Middle frontal gyrus (tissue), 1 donor: ENCODE measurements around the gene GLIS2.
A peak's percentile ranks its signal among the peaks of the same experiment; 100 is the strongest.

Experiments used
- DNase-seq: peaks from one replicate; pipeline ENCODE4 v3.0.0-alpha.2; 2015; ENCODE audit warnings: low spot score; ENCODE audit errors: extremely low spot score

GLIS2 gene

DNA sequence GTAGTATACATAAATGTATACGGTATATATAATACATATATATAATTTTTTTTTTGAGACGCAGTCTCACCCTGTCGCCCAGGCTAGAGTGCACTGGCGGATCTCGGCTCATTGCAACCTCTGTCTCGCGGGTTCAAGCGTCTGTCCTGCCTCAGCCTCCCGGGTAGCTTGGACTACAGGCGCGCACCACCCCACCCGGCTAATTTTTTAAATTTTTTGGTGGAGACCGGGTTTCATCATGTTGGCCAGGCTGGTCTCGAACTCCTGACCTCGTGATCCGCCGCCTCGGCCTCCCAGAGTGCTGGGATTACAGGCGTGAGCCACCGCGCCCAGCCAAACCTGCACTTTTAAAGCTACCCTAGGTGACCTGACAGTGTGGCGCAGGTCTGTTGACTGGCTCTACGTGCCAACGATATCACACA, 34.5 kb downstream of the GLIS2 start:
- DNase-seq, result no peak

DNA sequence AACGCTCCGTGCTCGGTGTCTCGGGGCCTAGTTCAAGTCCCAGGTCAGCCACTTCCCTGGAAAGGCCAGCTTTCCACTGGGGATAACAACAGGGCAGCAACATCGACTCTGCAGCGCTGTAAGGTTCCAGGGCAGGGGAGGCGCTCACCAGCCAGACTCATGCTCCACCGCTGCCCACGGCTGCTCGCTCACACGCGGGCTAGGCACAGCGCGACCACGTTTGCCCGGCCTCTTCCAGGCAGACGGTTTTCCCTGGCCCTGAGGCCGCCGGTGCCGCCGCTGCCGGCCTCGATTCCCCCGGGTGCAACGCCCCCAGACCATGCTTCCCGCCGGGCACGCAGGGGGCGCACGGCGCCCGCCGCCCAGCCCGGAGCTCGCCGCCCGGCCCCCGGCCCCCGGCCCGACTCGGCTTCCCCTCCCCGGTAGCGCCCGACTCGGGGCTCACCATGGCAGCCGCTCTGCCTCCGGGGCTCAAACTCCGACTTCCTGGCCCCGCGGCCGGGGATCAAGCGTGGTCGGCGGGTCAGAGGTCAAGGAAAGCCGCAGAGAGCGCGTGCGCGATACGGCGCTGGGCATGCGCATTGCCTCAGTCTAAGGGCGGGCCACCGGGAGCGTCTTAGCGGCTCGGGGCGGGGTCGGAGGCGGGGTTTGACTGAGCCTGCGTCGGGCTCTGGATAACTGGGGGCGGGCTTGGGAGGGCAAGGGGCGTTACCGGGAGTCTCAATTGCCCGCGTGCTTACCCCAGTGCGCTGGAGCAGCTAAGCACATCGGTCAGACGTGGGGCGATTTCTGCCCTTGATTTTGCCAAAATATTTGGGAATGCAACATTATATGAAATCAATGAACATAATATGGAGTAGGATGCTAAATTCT, 35.2 kb downstream of the GLIS2 start, which contains the start of gene PAM16:
Gene PAM16 (minus strand): TSS at position 535 of the 873 bp plus-strand sequence. CDS start 87 bp downstream, at position 448.
- peak; percentile 87 for DNase-seq

DNA sequence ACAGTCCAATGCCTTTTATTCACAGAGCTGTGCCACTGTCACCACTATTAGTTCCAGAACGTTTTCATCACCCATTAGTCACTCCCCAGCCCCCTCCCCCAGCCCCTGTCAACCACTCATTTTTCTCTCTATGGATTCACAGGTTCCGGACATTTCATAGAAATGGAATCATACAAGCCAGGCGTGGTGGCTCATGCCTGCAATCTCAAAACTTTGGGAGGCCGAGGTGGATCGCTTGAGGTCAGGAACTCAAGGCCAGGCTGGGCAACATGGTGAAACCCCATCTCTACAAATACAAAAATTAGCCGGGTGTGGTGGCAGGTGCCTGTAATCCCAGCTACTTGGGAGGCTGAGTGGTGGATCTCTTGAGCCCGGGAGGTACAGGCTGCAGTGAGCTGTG, 36.0 kb downstream of the GLIS2 start:
- DNase-seq, result no peak

DNA sequence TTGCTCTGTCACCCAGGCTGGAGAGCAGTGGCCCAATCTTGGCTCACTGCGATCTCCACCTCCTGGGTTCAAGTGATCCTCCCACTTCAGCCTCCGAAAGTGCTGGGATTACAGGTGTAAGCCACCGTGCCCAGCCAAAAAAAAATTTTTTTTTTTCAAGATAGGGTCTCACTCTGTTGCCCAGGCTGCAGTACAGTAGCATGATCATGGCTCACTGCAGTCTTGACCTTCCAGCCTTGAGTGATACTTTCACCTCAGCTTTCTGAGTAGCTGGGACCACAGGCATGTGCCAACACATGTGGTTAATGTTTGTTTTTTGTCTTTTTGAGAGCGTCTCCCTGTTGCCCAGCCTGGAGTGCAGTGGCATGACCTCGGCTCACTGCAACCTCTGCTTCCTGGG, 37.0 kb downstream of the GLIS2 start:
- no peak for DNase-seq

DNA sequence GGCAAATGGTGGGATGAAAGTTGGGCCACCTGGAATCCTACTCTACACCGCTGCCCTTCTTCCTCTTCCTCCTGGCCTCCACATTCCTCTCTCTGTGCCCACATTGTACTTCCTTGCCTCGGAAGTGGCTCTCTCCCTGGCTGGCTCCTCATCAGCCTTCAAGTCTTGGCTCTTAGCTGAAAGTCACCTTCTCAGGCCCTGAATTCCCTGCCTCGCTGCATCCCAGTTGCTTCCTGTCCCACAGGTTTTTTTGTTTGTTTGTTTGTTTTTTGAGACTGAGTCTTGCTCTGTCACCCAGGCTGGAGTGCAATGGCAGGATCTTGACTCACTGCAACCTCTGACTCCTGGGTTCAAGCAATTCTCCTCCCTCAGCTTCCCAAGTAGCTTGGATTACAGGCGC, 37.8 kb downstream of the GLIS2 start:
- DNase-seq, result no peak

DNA sequence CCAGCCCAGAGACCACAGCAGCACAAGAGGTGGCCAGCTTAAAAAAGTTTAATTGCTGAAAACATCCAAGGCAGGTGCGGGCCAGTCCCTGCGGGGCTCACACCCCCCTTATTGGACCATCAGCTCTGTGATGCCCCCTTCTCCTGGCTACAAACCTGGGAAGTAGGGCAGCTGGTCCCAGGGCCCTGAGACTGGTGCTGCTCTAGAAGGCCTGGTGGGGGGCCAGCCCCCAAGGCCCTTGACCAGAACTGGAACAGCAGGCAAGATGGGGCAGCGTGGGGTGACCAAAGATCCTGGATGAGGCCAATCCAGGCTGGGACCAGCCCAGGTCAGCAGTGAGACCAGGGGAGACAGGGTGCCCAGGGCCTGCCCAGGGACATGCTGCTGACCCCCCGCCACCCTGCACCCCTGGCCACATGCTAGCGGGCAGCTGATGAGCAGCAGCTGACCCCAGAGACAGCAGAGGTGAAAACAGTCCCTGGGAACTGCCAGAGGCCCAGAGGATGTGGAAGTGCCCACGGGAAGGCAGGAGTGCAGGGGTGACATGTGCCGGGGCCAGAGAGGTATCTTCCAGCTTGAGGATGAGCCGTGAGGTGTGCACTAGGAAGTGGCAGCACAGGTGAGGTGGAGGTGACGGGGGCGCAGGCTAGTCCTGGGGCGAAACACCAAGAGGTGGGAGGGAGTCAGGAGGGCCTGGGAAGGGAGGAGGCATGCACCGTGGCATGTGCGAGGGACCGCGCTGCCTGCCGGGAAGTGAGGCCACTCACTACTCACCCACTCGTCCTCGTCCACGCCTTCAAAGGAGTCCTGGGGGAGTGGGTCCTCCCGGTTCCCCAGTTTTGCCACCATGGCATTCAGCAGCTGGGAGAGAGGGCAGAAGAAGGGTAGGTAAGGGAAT, 38.9 kb downstream of the GLIS2 start:
- DNase-seq, result no peak

DNA sequence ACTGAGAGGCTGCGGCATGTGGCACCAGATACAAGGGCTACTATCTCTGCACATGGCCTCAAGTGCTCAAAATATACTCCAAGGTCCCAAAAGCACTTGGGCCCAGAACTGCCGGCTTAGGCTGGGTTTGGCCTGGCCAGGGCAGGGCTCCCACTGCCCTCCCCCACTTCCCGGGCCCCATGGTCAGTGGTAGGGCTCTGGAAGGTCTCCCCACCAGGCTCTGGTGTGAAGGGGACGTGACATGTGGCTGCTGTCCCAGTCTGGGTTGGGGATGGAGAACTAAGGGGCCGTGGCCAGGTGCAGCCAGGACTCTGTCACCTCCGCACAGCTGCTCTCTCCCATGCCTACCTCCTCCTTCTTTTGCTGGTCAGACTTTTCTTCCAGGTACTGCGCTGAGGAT, 41.0 kb downstream of the GLIS2 start:
- no peak for DNase-seq

DNA sequence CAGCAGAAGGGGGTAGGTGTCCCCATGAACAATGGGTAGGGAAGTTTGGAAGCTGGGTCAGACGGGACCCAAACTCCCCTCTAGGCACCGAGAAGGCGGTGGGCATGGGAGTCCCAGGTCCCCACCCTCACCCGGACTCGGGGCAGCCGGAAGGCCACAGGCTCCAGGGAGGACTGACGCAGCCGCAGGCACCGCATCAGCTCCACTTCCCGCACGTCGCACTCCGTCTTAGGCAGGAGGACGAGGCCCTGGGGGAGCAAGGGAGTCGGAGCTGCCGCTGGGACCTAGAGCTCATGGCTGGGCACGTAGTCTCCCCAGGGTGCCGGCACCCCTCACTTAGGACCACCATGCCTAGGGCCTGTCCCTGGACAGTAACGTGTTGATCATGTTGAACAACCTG, 42.4 kb downstream of the GLIS2 start:
- no peak for DNase-seq

DNA sequence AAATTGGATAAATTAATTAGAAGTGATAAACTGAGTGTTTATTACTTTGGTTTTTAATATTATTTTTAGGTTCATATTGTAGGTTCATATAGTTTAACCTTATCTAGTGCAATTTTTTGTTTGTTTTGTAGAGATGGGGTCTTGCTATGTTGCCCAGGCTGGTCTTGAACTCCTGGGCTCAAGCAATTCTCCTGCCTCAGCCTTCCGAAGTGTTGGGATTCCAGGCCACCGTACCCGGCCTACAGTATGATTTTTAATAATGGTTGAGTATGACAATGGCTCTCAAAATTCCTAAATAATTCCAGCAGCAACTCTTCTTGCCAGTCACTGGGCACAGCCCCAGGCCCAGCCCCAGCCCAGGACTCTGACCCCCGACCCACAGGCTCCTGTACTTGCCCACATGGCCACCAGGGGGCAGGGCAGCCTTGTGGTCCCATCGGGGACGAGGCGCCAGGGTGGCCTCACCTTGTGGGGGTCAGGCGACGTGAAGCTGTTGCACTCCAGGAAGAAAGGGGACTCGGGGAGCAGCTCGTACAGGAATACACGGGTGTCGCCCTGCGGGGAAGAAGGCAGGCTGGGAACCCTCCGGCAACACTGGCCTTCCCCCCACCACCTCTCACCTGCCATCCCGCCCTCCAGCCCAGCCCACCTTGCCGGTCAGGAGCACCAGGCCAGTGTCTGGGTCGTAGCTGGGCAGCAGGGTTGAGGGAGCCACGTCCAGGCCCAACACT, 43.1 kb downstream of the GLIS2 start:
- DNase-seq, result no peak

DNA sequence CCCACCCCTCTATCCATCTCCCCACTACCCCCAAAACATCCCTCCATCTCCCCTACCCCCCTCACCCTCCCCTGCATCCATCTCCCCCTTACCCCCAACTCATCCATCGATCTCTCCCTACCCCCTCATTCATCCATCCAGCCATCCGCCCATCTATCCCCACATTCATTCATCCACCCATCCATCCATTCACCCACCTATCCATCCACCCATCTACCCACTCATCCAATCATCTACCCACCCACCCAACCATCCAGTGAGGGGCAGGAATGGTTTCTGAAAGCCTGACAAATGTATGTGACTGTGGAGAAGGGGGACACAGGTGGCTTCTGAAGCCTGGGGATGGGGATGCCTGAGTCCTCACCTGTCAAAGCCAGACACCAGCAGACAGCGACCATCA, 44.0 kb downstream of the GLIS2 start:
- DNase-seq, result no peak

DNA sequence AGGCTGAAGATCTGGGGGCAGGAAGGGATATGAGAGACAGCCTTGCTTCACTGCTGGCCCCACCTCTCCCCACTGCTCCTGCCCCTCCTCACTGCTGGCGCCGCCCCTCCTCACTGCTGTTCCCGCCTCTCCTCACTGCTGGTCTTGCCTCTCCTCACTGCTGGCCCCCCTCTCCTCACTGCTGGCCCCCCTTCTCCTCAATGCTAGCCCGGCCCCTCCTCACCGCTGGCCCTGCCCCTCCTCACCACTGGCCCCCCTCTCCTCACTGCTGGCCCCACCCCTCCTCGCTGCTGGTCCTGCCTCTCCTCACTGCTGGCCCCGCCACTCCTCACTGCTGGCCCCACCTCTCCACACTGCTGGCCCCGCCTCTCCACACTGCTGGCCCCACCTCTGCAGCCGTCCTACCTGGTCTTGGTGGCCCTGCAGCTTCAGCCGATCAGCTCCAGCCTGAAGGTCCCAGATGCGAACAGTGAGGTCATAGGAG, 44.7 kb downstream of the GLIS2 start:
- DNase-seq, result no peak

DNA sequence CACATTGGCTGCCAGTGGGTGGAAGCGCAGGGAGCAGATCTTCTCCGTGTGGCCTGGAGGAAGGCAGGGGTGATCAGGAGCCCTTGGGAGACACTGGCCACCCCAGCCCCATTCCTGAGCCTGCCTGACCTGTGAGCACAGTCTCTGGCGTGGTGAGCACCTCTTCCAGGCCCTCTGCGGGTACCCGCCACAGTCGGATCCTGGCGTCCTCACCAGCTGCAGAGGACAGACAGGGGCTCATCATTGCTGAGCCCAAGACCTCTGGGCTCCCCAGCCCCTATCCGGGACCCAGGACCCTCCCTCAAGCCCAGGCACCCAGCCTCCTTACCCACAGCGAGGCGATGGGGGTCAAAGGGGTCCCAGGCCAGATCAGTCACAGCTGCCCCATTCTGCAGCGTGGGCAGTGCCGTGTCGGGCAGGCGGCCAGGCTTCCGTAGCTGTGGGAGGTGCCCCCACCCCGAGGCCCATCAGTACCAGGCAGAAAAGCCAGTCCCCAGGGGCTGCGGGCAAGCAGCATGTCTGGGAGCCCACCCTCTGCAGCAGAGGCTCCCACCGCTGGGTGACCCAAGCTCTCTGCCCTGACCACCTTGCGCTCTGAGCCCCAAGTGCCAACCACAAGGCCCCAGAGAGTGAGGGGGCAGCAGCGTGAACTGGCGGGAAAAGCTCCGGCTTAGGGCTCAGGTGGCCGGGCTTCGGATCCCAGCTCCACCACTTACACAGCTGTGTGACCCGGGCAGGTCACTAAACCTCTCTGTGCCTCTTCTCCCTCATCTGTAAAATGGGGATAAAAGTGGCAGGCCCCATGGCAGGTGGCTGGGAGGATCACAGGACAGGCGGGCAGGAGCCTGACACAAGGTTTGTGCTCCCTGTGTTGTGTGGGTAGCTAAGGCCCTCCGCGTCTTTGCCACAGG, 45.4 kb downstream of the GLIS2 start:
- DNase-seq, result no peak

DNA sequence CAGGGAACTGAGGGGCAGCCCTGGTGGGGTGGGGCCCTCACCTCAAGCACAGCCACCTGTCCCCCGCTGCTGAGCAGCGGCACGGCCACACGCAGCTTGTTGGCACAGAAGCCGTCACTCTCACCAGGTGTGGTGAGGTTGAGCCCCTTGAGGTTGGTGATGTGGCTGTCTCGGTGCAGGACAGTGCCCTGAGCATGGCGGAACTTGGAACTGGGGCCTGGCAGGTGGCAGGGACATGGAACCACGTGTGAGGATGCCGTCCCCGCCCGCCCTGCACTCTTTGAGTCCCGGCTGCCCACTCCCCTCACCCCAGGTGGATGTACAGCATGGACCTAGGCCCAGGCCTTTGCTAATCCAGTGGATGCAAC, 46.1 kb downstream of the GLIS2 start:
- no peak for DNase-seq

DNA sequence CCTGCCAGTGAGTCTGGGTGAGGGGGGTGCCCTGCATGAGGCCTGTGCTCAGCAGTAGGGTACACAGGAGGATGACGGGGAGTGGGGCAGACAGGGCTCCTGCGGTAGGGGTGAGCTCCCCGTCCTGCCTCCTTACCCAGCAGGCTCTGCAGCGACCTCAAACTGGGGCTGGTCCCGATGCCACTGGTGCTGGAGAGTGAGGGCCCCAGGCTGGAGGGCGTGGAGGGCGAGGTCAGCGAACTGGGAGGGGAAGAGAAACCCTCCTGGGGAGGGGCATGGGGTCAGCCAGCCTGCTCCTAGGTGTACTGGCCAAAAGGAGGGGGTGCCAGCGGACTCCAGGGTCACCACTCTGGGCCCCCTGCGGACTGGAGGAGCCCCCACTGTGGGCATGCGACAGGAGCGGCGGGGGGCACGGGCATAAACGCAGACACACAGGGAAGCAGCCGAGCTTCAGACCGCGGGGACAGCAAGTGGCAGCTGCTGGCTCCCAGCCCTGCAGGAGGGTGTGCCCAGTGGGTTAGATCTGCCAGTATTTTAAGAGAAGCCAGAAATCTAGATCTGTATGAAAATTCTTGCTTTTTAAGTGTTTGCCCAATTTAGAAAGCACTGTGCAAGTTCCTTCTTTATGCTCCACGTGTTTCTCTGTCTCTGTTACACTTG, 46.7 kb downstream of the GLIS2 start:
- DNase-seq, result peak; percentile 43

DNA sequence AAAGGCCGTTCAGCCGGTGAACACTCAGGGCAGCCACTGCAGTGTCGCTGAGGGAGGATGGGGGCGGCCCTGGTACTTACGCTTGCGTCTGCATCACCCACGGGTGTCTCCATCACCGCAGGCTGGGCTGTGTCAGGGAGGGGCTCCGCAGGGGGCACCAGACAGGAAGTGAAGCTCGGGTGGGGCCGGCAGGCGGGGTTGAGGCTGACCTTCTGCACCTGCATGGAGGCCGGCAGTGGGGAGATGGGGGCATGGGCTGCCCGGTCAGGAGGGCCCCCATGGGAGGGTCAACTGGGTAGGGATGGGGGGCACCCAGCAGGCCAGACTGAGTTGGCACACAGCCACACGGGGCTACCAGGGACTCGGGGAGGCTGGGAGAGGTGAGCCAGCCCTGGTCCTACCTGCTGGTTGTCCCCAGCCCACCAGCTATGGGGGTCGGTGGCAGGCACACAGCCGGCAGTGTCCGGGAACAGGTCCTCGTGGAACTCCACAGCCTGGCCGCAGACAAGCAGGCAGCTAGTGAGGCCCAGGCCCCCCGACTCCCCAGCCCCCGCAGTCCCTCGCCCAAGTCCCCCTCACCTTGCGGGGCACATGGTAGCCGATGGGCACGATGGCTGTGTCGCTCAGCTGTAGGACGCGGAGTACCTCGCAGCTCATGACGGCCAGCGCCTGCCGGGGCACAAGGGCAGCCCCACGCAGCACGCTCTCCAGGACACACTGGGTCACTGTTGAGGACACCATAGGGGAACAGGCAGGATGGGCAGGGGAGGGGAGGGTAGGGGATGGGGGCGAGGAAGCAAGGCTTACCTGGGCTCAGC, 48.5 kb downstream of the GLIS2 start:
- no peak for DNase-seq

DNA sequence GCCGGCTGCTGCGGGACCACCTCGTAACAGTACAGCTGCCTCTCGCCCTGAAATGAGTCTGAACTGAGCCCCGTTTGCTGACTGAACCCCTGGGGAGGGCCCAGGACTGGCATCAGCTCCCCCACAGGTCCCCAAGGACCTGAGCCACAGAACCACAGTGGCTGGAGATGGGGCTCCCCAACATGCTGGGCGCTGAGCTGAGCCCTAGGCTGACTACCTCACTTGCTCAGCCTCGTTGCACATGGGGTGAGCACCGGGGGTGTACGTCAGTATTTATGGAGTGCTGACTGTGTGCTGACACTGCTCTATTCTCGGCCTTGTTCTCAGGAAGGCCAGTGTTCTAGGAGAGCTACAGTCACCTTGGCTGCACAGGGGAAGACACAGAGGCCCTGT, 49.1 kb downstream of the GLIS2 start:
- DNase-seq, result no peak

DNA sequence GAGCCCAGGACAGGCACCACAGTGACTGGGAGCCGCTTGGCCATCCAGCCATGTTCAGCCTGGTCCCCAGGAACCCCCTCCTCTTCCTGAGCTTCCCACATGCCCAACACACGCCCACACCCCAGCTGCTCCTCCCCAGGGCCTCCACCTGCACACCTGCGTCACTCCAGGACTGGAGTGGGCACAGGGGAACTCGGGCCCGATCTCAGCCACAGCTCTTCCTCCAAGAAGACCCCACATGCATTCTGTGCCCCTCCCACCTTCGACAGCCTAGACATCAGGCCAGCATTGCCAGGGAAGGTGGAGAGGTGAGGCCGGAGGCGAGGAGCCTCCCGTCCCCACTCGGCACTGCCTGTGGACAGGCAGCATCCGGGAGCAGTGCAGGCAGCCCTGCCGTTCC, 49.7 kb downstream of the GLIS2 start:
- no peak for DNase-seq

DNA sequence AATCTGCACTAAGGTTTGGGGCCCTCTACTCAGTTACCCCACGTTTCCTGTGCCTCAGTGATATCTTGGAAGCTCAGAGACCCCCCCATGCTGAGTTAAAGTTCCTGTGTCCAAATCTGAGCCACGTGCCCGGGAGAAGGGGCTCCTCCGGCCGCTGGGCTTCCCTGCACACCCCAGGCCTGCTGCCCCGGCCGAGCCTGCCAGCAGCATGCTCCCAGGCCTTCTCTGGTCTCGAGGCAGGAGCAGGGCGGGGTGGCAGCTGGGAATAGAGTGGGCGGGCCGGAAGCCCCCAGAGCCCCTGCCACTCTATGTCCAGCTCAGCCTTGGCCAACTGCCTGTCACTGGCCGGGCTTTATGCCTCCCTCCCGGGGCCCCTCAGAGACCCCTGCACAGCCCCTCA, 50.1 kb downstream of the GLIS2 start:
- no peak for DNase-seq

DNA sequence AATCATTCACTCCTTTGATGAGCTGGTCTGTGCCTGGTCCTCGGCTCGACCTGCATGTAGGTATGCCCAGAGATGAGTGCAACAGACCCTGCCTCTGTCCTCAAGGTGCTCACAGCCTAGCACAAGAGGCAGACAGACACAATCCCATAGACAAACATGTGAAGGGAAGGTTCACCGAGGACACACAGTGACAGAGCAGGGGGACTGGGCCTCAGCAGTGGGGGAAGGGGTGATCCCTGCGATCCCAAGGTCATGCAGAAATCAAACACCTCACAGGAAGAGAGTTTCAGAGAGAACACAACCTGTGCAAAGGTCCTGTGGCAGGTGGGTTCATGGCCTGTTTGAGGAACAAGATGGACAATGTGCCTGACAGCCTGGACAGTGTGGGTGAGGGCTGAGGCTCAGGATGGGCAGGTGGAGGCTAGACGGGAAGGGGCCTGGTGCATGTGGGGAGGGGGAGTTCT, 51.6 kb downstream of the GLIS2 start:
- no peak for DNase-seq
